Astrocyte of the cerebellum (primary cell): ENCODE results near the gene LAPTM5.

ENCODE experiments used
- DNase-seq: peaks from one replicate; pipeline ENCODE4 v3.0.0-alpha.2; 2011; ENCODE audit warnings: low read depth
- H3K4me3 ChIP-seq: 2 replicates; pipeline ENCODE4 v1.5.1; 2011; ENCODE audit warnings: mild to moderate bottlenecking, low read depth, low read length, moderate library complexity
- CTCF ChIP-seq: IDR thresholded peaks from 2 replicates; pipeline ENCODE4 v1.5.1; 2012; ENCODE audit warnings: low read length, low read depth, moderate library complexity, mild to moderate bottlenecking; ENCODE audit errors: missing control alignments
- in situ Hi-C: cut with HindIII; loops from 2 replicates; pipeline ENCODE4 v1.10.0; 2017; ENCODE audit warnings: low sequenced_read_pairs

The LAPTM5 gene

GRCh38 chr1:30753660-30754123, 3.9 kb downstream of the LAPTM5 start:
- no peak for DNase-seq
- no peak for TF ChIP-seq CTCF
- in situ Hi-C loops, result no loop called here
- no peak overlapping the region for H3K4me3 ChIP-seq

DNA sequence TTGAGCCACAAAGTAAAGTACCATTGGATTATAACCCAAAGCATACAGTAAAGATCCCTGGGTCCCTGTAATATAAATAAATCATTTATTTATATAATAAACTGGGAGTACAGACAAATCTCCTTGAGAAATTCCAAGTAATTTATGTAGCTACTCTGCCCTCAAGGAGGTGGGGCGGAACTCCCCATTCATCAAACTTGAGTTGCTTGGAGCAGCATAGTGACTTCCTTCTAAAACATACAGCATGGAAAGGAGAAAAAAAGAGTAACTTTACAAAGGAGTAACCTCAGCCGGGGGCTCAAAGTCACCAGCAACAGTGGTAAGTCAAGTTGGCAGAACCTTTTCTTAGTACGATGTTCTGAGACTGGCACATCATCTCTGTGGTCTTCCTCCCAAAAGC, 4.5 kb downstream of the LAPTM5 start:
- DNase-seq, result no peak
- in situ Hi-C loops, result no loop called here
- no peak for TF ChIP-seq CTCF
- H3K4me3 ChIP-seq, result no peak overlapping the region

DNA sequence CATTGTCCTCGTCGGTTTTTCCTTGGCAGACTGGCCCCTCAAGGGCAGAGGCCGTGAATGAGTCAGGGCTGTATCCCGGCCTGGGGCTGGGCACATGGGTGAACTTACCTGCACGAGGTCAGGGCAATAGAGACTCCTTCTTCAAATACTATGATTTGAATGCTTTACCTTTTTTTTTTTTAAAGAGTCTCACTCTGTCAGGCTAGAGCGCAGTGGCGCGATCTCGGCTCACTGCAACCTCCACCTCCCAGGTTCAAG, 5.0 kb downstream of the LAPTM5 start:
- no peak for DNase-seq
- no peak for TF ChIP-seq CTCF
- no peak overlapping the region for H3K4me3 ChIP-seq
- in situ Hi-C loops, result no loop called here

GRCh38 chr1:30751830-30752650, 5.5 kb downstream of the LAPTM5 start:
- H3K4me3 ChIP-seq, result no peak overlapping the region
- in situ Hi-C loops, result no loop called here
- TF ChIP-seq CTCF, result no peak
- DNase-seq, result no peak

GRCh38 chr1:30750731-30751291, 6.8 kb downstream of the LAPTM5 start:
- no peak for TF ChIP-seq CTCF
- H3K4me3 ChIP-seq, result no peak overlapping the region
- in situ Hi-C loops, result no loop called here
- no peak for DNase-seq

GRCh38 chr1:30749691-30750583, 7.6 kb downstream of the LAPTM5 start:
- TF ChIP-seq CTCF, result no peak
- in situ Hi-C loops, result no loop called here
- H3K4me3 ChIP-seq, result no peak overlapping the region
- DNase-seq, result no peak
